Measurements from ENCODE around the gene EPAS1. TPM values are rescaled to one million over a fixed set of nuclear protein-coding genes. Genes with fewer than 3 reads are reported as not detected.

Gene EPAS1
- total and polyA plus RNA-seq, 9 of the 15 experiments (the other 6 are each of a cell fraction or from before 2014, with no cell fraction given) = 0.25 to 11.2 (median 4.1) TPM

GRCh38 chr2:46304635-46305034 is 7.4 kb downstream of the EPAS1 start:
- no peaks in the 10 kb centered on the region; the same call in 2 of the 3 replicates for H3K79me2 ChIP-seq (ENCODE audit: control insufficient read depth, insufficient read depth, low read length)
- H3K9me1 ChIP-seq (ENCODE audit: control insufficient read depth, insufficient read depth, low read length) = peaks cover 4% of the 10 kb centered on the region
- WGBS (ENCODE audit: insufficient coverage, low coverage, missing lambda C conversion rate) = 74% methylated on average over 3 of the region's 3 CpGs
- BruUV-seq (replicated peaks) = no TSS peak
- peaks cover 10 to 13% of the 10 kb centered on the region in 2 experiments; a peak in 3 of 5 replicates for H3K4me1 ChIP-seq (replicated peaks in 1 of 2; ENCODE audit: control insufficient read depth in 2 of 2, insufficient read depth in 2 of 2, low read length in 2 of 2)
- H3K4me3 ChIP-seq = no peak overlapping the region
- ChIA-PET POLR2A (interaction anchor here (0.6 to 2.2 kb wide), 3 partner anchors 8 to 151 kb away, joined by 3 to 7 read pairs (median 4); no protein-coding TSS in a partner anchor), CTCF (ENCODE audit: low intra/inter-chr PET ratio) (no interaction called here)
- H3K36me3 ChIP-seq (ENCODE audit: control insufficient read depth, insufficient read depth, low read length) = no peaks in the 10 kb centered on the region
- intact Hi-C loops (cut with micrococcal nuclease) (no loop called here), in situ Hi-C loops (cut with MboI) (no loop called here)
- H3K27ac ChIP-seq (ENCODE audit: extremely low read depth, low read depth, low read length) = no peak overlapping the region
- H3K4me2 ChIP-seq (ENCODE audit: insufficient read depth, low read length) = no peak overlapping the region
- no peaks in the 10 kb centered on the region for H3K9me3 ChIP-seq (replicated peaks; ENCODE audit: control insufficient read depth, insufficient read depth, low read depth, low read length)
- FAIRE-seq (no peak), DNase-seq (ENCODE audit: extremely low read depth in 1 of 4, low spot score in 3 of 4) (no peak), ATAC-seq (no peak)
- H3K27me3 ChIP-seq (ENCODE audit: control insufficient read depth in 2 of 2, insufficient read depth in 2 of 2, low read length in 2 of 2) = peaks cover 0 to 2% of the 10 kb centered on the region in 2 experiments; a peak in 1 of 5 replicates
- no peak overlapping the region for H2AFZ ChIP-seq (ENCODE audit: low read depth, low read length)
- no peak overlapping the region for H3K9ac ChIP-seq (ENCODE audit: insufficient read depth in 1 of 2, low read depth in 2 of 2, low read length in 2 of 2)
- H4K20me1 ChIP-seq (replicated peaks; ENCODE audit: control insufficient read depth, insufficient read depth, low read length) = peaks cover 2% of the 10 kb centered on the region; the same call in 1 of the 2 replicates
- TF ChIP-seq ZNF507 (tag; conservative IDR thresholded peaks at IDR 0.05) = no peak
- no peak for TF ChIP-seq ETV1 (tag; conservative IDR thresholded peaks at IDR 0.05; ENCODE audit: low read depth)
- TF ChIP-seq ERF (CRISPR knock-in tag; IDR thresholded peaks at IDR 0.05) = no peak
- TF ChIP-seq ZBTB5 (IDR thresholded peaks at IDR 0.05) = no peak
- TF ChIP-seq ZBTB40 (IDR thresholded peaks at IDR 0.05) = no peak
- TF ChIP-seq ZBTB40 (CRISPR knock-in tag; IDR thresholded peaks at IDR 0.05) = no peak
- TF ChIP-seq ZNF398 (CRISPR knock-in tag; IDR thresholded peaks at IDR 0.05) = no peak
- TF ChIP-seq PYGO2 (tag; IDR thresholded peaks at IDR 0.05) = no peak
